ENCODE measurements around the gene KCTD18.

KCTD18 gene

DNA sequence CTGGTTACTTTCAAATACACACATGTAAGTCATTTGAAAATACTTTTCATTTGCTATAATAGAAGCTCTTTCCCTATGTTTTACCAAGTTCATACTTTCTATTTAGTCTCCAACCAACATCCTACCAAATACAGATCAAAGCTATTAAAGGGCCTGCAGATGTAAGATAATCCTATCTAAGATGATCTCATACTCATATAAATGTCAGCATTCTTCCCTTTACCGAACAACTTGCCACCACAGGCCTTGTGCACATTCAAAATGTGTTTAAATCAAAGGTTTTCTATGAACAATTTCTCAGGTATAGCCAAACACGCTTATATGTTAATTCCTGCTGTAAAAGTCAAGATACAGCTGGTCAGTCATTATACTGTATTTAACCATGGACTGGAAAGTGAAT lies 23.3 kb downstream of the KCTD18 start:
- no peak overlapping the region for H3K4me3 ChIP-seq (ENCODE audit: low read depth, low read length)

DNA sequence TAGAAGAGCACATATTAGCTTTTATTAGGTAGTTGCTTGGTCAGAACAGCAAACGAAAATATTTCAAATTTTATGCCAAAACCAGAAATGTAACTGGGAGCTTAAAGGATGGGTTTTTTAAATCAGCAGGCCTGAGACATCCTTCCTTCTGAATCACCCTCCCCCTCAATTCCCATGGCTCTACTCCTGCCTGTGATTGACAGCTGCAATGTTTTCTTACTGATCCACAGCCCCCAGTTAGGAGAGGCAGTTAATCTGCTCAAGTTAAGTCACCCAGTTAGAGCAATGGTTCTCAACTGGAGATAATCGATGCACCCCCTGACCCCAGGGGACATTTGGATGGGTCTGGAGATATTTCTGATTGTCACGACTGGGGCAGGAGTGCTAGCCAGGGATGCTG lies 24.9 kb downstream of the KCTD18 start:
- no peak overlapping the region for H3K4me3 ChIP-seq (ENCODE audit: low read depth, low read length)

DNA sequence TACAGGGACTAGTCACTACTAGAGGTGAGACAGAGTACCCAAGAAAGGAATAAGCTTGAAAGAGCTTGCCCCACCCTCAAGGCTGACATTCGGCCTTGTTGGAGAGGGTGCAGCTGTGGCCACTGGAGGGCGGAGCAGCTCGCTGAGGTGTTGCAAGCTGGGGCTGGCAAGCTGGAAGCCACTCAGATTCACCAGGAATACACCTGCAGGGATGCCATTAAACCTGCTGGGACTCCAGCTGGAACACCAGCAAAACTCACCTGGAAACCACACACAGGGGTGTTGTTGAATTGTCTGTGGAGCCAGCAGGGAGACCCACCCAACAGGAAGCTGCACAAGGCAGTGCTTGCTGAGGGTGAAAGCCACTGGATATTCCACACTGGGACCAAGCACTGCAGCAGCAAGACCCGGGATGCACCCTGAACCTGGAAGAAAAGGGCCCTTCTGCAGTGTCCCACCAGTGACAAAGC lies 26.1 kb downstream of the KCTD18 start:
- H3K4me3 ChIP-seq (ENCODE audit: low read depth, low read length) = no peak overlapping the region

- H3K4me3 ChIP-seq (ENCODE audit: low read depth, low read length) = no peak overlapping the region
Observed at GRCh38 chr2:200482194-200482593, 27.7 kb downstream of the KCTD18 start.

DNA sequence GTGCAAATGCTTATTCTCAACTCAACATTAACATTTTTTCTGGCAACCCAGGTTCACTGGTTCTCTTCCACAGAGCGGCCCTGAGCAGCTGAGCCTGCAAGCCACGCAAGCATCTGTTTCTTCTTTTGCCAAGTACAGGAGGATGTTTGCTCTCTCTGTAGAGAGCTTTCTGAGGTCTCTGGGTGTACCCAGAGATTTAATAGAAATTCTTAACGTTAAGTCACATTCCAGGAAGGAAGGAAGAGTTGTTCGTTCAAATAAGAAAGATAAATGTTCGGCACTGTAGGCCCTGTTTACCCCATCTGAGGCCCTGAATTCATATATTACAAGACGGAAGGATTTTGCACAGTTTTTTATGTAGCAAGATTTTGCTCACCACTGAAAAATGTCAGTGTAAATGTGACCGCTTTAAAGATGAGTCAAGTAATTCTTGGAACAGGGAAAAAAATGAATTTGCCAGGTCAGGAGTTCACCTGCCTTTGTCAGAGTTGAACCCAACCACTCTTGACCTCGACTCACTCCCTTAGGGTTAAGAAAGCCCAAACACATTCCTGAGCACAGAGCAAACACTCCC lies 30.1 kb downstream of the KCTD18 start:
- no peak overlapping the region for H3K4me3 ChIP-seq (ENCODE audit: low read depth, low read length)

GRCh38 chr2:200477667-200478131 lies 32.2 kb downstream of the KCTD18 start:
- no peak overlapping the region for H3K4me3 ChIP-seq (ENCODE audit: low read depth, low read length)

DNA sequence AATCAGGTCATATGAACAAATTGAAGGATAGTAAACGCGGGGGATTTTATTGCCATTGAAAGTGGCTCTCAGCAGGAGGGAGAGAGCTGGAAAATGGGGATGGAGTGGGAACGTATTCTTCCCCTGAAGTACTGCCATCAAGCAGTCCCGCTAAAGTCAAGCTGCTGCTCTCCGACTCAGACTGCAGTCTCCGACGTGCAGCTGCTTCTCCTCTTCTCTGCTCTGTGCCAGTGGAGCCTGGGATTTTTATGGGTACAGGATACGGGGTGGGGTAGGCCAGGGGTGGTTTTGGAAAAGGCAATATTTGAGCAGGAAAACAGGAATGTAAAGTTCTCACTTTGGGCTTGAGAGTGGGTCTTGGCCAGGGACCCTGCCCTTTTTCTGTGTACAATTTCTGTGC lies 33.0 kb downstream of the KCTD18 start:
- no peak overlapping the region for H3K4me3 ChIP-seq (ENCODE audit: low read depth, low read length)

DNA sequence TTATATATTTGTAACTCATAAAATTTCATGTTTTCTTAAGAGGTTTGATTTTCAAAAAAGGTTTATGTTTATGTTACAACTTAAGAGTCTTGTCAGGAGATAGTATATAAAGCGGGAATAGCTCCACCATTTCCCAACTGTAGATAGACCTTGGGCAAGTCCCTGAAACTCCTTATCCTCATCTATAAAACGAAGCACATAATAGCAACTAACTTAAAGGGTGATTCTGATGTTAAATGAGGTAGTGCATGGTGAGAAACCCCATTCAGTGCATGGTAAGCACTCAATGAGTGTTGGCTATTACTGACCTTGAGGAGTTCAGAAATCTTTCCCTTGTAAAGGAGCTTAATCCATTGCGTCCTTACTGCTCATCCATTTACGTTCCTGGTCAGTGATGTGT lies 34.1 kb downstream of the KCTD18 start:
- H3K4me3 ChIP-seq (ENCODE audit: low read depth, low read length) = no peak overlapping the region

DNA sequence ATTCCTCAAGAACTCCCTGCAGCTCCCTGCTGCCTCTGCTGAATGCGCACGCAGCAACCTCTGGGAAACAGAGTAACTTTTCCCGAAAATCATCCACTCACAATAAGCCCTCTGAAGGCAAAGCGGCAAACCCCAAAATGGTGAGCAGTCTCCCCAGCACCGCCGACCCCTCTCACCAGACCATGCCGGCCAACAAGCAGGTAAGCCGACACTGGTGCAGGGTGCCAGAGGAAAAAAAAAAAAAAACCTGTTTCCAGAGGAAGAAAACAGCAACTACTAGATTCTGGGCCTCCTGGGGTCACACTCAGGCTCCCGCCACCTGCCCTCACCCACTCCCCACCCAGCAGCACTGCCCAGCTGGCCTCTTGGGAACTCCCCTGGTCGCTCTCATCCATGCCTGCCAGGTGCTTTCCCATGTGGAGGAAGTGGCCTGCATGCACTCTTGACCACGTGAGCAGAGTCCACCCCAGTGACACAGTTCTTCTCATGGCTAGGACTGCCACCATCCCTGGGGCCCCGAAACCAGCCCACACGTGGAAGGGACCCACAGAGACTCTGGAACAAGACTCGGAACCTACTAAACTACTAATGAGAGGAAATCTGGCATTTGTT lies 36.9 kb downstream of the KCTD18 start:
- H3K4me3 ChIP-seq (ENCODE audit: low read depth, low read length) = no peak overlapping the region

DNA sequence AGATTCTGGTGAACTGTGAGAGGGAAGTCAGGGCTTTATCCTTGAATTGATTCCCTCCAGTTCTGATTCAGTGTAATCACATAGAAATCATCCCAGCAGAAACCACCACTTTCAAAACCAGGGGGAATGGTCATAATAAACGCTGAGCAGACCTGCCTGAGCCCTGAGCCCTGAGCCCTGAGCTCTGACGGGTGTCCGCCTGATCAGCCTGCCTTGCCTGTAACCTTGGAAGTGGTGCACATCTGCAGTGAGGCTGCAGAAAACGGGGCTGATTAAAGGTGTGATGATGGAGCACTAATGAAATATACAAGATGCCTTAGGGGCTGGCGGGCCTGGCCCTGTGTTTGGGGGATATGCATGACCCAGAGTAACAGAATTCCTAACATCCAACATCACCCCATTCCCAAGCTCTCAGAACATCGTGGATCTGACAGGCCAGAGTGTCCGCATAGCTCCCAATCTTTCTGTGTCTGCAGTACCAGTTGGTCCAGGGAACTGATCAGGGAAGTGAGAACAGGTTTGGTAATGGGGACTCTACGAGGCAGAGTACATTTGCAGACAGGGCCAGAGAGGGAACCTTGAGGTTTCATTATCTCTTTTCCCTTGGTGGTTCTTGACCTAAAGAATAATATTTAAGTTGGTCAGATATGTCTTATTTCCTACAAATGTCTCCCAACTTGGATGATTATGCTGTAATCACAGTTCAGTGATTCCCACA lies 37.8 kb downstream of the KCTD18 start:
- H3K4me3 ChIP-seq (ENCODE audit: low read depth, low read length) = no peak overlapping the region

- no peak overlapping the region for H3K4me3 ChIP-seq (ENCODE audit: low read depth, low read length)
Observed at GRCh38 chr2:200471324-200471848, 38.5 kb downstream of the KCTD18 start.

- H3K4me3 ChIP-seq (ENCODE audit: low read depth, low read length) = no peak overlapping the region
Observed at GRCh38 chr2:200470230-200470629, 39.6 kb downstream of the KCTD18 start.

DNA sequence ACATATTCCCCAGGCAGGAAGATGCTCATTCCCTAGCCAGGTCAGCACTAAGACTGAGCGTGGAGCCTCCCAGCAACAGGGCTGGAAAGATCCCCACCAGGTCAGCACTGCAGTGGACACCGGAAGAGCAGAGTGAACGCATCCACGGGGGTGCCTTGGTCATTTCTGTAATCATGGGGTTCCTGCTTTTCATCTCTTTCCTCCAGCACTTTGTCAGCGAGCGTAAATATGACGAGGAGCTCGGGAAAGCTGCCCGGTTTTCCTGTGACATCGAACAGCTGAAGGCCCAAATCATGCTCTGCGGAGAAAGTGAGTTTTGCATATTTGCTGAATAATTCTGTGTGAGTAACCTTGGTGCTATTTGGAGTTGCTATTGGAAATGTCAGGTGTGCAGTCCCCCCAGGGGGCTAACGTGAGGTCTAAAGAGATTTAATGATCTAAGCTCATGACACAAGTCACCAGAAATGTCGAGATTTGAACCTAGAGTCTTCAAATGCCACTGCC lies 40.1 kb downstream of the KCTD18 start:
- no peak overlapping the region for H3K4me3 ChIP-seq (ENCODE audit: low read depth, low read length)

- H3K4me3 ChIP-seq (ENCODE audit: low read depth, low read length) = no peak overlapping the region
Observed at GRCh38 chr2:200467806-200468681, 41.8 kb downstream of the KCTD18 start.

DNA sequence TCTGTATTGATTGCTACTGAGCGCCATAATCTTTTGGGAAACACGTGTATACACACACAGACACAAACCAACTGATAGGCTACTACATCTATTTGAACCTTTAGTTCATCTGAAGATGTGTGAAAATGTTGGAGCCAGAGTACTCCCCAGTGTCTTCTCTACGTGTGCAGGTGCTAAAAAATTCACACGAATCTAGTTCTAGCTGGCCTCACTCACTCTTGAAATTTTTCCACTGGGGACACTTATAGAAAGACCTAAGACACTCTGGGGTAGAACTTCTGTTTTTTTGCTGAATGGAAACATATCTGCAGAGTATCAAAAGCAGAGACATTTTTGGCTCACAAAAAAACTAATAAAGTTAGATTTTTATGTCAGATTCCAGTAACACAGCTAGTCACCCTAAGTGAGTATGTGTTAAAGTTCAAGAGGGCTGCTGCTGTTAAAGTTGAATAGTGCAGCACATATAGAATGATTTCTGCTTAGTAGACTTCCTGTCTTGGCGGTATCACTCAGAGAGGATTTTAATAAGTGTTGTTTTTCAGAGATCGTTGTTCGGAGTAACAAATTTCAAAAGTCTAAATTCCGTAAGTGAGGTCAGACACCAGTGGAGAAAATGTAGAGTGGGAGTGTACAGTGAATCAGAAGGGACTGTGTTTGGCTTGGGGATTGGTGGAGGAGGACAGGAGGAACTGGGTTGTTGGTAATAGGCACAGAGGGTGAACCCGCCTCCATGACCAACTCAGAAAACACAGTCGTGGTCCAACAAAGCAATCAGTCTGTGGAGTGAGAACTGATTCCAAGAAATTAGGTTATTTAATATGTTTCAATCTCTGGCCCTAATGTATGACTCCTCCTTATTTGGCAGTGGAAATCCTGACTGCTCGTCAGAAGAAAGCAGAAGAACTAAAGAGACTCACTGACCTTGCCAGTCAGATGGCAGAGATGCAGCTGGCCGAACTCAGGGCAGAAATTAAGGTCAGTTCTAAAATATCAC lies 43.1 kb downstream of the KCTD18 start:
- no peak overlapping the region for H3K4me3 ChIP-seq (ENCODE audit: low read depth, low read length)

GRCh38 chr2:200463452-200463851 lies 46.4 kb downstream of the KCTD18 start:
- no peak overlapping the region for H3K4me3 ChIP-seq (ENCODE audit: low read depth, low read length)

- no peak overlapping the region for H3K4me3 ChIP-seq (ENCODE audit: low read depth, low read length)
Observed at GRCh38 chr2:200461846-200462710, 47.8 kb downstream of the KCTD18 start.

GRCh38 chr2:200459101-200459500 lies 50.8 kb downstream of the KCTD18 start:
- no peak overlapping the region for H3K4me3 ChIP-seq (ENCODE audit: low read depth, low read length)

GRCh38 chr2:200456567-200456966 lies 53.3 kb downstream of the KCTD18 start:
- no peak overlapping the region for H3K4me3 ChIP-seq (ENCODE audit: low read depth, low read length)
